KOPT-K1 (cell line): ENCODE measurements around the gene GALNT13.

Source experiments
- H3K27ac ChIP-seq: fragments of 200-600 bp; sonication (generic); 2 replicates; pipeline ENCODE4 v1.5.1; 2016; ENCODE audit warnings: antibody characterized with exemption, mild to moderate bottlenecking, low read depth, low read length; ENCODE audit not compliant: poor library complexity, severe bottlenecking
- H3K36me3 ChIP-seq: fragments of 200-600 bp; sonication (generic); 2 replicates; pipeline ENCODE4 v1.5.1; 2017; ENCODE audit warnings: antibody characterized with exemption, mild to moderate bottlenecking, low read length, moderate library complexity; ENCODE audit not compliant: insufficient read depth
- H3K9me3 ChIP-seq: fragments of 200-600 bp; sonication (generic); 2 replicates; pipeline ENCODE4 v1.5.1; 2017; ENCODE audit warnings: antibody characterized with exemption, low read length, mild to moderate bottlenecking; ENCODE audit not compliant: insufficient read depth, poor library complexity, severe bottlenecking

The GALNT13 gene

GRCh38 chr2:154489266-154489858 lies 617.6 kb downstream of the GALNT13 start:
- Histone ChIP-seq H3K9me3 (no peaks in the 10 kb centered on the region), H3K27ac (no peak overlapping the region), H3K36me3 (no peaks in the 10 kb centered on the region)

GRCh38 chr2:154490530-154490929 lies 618.8 kb downstream of the GALNT13 start:
- no peaks in the 10 kb centered on the region for H3K36me3 ChIP-seq
- no peaks in the 10 kb centered on the region for H3K9me3 ChIP-seq

GRCh38 chr2:154495455-154495868 lies 623.7 kb downstream of the GALNT13 start:
- H3K27ac ChIP-seq, result no peak overlapping the region
- no peaks in the 10 kb centered on the region for H3K36me3 ChIP-seq
- H3K9me3 ChIP-seq, result no peaks in the 10 kb centered on the region

More at GRCh38 chr2:154490530-154490929, 618.8 kb downstream of the GALNT13 start:
- no peak overlapping the region for H3K27ac ChIP-seq

- Histone ChIP-seq H3K27ac (no peak overlapping the region), H3K9me3 (no peaks in the 10 kb centered on the region), H3K36me3 (no peaks in the 10 kb centered on the region)
These were observed 625.3 kb downstream of the GALNT13 start for GRCh38 chr2:154497019-154497418.
